Measurements from ENCODE around the gene NCK2.

The NCK2 gene

DNA sequence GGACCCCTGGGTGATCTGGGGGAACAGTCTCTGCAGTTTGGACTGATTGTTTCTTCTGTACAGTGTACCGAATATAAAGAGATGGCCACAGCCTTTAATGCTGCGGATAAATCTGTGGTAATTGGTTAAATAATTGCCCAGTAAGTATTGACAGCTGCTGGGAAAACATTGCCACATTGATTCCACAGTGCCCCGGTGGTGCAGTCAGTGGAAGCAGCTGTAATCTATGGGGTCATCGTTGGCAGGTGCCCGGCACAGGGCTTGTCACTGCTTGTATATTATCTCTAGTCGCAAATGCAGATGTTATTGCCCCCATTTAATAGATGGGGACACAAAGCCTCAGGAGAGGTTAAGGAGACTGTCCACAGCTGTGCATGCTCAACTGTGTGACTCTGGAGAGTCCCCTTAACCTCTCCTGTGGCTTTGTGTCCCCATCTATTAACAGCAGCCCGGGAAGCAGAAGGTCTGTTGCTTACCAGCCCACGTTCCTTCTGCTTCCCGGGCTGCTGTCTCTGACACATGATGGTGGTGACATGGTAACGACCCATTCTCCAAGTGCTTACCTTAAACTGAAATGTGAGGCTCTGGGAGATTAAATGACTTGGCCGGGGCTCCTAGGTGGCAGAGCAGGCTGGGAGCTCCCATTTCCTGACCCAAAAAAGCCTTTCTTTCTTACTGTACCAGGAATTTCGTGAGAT lies 76.9 kb downstream of the NCK2 start:
- no peak for DNase-seq

DNA sequence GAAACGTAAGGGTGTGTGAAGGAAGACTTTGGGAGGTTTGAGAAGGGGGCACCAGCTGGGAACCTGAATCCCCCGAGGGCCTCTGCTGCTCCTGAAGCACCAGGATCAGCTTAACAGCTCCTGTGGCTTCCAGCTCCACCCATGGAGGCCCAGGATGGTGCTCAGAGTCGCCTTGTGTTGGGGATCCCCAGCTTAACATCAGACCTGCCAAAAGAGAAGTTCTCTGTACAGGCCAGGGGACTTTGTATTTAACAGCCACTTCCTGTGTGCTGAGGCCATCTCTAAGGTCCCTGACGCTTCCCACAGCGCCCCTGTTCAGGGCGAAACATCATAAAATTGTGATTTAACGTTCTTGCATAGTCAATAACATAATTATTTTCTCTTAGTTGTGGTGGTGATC lies 77.5 kb downstream of the NCK2 start:
- DNase-seq = peak; percentile 33

DNA sequence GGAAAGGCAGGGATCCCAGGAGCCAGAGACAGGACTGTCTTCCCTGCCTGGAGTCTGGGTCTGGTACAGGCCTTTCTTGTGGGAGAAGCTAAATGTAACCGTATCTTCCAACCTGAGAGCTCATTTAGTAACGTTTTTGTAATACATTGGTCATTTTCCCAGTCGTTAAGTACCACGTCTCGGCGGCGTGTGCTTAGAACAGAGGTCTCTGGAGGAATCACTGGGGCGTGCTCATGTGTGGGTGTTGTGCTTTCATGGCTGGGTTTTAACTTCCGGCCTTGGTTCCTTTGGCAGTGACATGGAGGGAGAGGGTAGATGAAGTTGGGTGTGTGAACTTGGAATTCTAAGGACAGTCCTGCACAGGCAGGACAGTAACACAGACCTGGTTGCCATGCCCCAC lies 79.7 kb downstream of the NCK2 start:
- no peak for DNase-seq

DNA sequence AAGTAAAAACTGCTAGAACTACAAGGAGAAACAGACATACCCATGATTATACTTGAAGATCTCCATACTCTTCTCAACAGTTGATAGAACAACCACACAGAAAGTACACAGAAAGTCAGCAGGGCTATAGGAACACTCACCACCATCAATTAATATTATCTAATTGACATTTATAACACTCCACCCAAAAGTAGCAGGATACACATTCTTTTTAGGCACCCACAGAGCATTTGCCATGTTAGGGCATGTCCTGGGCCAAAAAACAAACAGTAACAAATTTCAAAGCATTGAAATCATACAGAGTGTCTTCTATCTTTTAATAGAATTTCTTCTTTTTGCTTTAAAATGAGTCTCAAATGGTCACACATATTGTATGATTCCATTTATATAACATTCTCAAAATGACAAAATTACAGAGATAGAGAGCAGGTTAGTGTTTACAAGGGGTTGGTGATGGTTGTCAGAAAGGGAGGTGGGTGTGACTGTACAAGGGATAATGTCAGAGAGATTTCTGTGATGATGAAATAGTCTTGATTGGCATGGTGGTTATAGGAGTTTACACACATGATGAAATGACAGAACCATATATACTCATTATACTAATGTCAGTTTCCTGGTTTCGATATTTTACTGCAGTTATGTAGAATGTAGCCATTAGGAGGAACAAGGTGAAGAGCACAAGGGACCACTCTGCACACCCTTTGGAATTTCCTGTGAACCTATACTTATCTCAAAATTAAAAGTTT lies 82.8 kb downstream of the NCK2 start:
- DNase-seq = peak; percentile 80

DNA sequence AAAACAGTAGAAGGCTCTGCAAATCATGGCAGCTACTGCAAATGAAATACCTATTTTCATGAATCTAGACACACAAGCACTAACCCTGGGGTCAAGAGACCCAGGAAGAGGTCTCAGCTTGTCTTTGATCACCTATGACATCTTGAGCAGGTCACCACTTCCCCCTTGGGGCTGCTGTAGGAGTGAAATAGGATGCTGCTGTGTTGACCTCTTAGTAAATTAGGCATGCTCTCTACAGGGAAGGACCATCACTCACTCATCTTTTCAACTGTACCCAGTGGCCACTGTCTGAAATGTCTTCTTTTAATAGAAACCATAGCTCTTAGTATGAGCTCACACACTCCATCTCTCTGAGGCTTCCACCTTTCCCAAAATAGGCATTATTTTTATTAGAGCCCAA lies 83.8 kb downstream of the NCK2 start:
- no peak for DNase-seq

DNA sequence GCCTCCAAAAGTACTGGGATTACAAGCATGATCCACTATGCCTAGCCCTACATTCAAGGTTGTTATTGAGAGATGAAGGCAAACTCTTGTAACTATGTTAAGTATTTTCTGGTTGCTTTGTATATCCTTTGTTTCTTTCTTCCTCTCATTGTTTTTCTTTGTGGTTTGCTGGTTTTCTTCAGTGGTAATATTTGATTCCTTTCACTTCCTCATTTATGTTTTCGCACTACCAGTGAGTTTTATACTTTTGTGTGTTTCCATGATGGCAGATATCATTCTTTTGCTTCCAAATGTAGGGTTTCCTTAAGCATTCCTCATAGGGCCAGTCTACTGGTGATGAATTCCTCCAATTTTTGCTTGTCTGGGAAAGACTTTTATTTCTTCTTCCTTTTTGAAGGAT lies 90.2 kb downstream of the NCK2 start:
- peak; percentile 22 for DNase-seq

DNA sequence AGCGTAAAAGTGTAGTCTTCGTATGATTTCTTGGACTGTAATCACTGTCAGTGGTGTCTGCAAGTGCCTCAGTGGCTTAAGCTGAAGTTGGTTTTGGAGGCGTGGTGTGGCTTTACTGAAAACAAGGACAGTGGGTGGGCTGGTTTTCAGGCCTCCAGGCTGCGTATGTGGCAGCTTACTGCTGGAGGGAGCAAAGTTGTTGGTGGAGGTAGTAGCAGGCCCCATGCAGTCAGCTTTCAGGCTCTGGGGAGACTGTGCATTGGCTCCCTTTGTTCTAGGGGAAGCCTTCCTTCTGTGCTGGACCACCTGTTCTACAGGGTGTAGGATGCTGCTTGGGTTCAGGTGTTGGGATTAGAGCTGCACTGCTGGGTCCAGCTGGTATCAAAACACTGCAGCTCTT lies 91.6 kb downstream of the NCK2 start:
- no peak for DNase-seq

DNA sequence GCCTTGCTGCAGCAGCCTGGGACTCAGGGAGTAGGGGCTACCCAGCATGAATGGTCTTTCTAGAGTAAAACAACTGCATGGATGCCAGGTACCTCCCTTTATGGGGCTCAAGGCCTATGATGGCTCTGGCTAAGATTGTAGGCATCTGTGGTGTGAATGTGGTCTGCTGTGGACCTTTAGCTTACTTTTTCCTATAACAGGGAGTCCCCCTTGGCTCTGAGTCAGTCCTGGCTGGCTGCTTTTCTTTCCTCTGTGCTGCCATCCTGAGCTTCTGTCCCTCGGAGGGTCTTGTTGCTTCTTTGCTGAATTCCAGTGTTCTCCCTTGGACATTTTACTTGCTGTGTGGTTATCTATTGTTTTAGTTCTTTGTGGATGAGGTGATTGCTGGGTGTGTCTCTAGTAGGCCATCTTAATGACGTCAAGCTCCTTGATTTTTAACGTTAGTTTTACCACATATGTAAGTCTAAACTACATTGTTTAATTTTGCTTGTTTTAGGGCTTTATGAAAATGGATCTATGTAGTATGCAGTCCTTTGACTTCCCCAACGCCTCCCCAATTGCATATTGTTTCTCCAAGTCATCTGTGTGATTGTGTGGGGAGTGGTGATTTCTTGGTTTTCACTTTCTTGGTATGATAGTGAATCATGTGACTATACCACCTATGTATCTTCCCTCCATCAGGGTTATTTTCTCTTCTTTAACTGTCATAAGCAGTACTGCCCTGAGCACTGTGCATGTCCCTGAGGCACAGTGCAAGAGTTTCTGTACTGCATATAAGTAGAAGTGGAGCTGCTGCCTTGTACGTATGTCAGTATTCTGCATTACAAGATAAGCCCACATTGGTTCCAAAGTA lies 92.4 kb downstream of the NCK2 start:
- no peak for DNase-seq

DNA sequence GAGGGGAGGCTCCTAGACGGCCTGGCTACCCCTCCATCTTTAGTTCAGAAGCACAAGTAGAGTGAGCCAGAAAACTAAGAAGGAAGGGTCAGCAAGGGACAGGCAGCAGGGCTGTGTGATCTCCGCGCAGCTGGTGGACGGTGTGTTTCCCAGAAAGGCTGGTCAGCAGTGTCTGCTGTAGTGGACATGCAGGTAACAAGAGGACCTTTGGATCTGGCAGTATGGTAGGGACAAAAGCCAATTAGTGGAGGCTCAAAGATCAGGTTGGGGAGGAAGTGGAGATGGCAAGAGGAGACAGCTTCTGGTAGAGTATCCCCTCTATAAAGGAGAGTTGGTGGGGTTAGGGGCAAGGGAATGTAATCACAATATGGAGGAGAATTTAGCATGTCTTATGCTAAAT lies 95.1 kb downstream of the NCK2 start:
- no peak for DNase-seq

DNA sequence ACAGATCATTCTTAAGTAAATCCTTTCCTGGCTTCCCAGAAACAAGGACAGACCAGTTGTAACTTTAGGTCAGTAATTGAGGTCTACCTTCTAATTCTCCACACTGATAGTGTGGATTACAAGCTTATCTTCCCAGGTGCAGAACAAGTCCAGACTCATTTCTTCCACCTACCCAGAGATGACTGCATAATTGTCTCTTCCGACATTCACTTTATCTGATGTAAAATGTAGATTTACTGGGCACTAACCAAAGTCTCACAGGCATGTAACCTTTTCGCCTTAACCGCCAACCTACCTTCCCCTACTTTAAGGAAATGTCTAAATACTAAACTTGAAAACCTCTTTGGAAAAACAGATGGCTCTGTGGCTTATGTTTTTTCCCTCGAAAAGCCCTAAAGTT lies 96.2 kb downstream of the NCK2 start:
- no peak for DNase-seq

DNA sequence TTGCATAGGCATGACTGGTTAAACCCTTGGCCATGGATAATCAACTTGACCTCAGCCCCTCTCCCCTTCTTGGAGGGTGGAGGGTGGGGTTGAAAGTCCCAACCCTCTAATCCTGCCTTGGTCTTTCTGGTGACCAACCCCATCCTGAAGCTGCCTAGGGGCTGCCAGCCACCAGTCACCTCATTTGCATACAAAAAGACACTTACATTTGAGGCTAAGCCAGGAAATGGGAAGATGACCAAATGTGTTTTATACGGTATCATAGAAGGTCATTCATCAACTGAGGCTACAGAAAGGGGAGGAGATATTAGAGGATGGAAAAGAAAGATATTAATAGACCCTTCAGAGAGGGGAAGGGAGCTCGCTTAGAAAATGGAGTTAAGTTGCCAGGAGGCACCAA lies 96.8 kb downstream of the NCK2 start:
- DNase-seq = no peak

DNA sequence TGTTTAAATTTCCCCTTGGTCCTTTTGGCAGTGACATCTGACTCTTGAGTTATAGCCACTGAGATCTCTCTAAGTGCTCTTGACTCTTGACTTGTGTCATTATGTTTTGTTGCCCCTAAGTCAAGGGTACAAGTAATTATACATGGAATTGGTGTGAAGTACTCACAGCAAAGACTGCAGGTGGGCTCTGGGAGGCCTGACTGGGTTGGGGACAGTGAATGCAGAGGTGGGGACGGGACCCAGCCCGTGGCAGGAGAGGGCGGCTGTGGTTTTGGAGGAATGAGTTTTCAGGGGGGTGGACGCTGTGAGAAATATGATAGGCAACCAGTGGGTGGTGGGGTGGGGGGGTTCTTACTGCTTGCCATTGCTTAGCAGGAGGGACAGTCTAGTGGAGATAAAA lies 97.8 kb downstream of the NCK2 start:
- DNase-seq = no peak

DNA sequence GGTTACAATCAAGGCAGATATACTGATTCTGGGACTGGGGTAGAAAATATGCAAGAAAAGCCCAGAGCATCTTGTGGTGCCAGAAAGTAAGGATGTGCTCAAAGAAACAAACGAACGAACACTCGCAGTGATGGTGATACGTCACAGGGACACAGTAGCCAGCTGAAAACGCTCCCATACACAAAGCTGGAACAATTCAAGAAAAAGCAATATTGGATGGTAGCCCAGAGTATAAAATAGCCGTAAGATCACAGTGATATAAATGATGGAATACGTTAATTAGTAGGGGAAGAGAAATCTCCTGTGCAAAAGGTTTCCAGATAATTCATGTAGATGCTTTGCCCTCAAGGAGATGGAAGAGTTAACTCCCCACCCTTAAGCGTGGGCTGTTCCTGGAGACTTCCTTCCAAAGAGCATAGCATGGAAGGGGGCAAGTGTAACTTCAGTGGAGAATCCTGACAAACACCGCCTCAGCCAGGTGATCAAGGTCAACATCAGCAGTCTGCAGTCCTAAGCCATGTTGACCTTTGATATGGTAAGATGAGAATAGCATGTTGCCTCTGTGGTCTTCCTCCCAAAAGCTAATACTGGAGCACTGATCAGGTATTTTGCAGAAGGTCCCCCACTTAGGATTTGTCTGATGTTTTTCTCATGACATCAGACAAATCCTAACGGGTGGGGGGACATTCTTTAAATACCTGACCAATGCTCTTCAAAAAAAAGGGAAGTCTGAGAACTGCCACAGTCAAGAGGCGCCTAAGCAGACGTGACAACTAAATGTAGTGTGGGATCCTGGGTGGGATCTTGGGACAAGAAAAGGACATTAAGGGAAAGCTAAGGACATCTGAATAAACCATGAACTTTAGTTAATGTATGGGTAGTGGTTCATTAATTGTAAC lies 99.0 kb downstream of the NCK2 start:
- no peak for DNase-seq

DNA sequence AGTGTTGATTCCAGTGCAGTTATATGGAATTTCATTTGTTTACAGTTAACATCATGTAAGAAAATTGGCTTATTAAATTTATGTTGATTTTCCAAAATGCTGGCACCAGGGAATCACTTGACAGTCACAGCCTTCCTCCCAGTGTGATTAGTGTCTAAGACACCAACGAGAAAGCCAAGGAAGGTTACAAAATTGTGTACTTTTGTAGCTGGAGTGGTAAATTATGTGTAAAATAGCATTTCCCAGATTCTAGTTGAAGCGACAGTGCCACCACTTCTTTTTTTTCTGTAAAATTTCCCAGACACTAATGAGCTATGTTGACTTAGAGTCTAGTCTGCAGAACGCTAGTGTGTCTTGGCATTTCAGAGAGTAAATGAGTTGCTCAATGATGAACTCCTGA lies 101.3 kb downstream of the NCK2 start:
- DNase-seq = no peak

DNA sequence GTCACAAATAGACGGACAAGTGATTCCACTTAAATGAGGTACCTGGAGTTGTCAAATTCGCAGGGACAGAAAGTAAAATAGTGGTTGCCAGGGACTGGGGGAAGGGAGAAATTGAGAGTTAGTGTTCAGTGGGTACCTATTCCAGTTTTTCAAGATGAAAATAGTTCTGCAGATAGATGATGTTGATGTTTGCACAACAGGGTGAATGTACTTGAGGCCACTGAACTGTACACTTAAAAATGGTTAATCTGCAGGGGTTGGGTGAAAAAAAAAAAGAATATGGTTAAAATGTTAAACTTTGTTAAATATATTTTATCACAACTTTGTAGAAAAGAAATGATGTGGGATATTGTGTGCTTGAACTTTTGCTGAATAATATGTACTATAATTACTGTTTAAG lies 102.3 kb downstream of the NCK2 start:
- no peak for DNase-seq

DNA sequence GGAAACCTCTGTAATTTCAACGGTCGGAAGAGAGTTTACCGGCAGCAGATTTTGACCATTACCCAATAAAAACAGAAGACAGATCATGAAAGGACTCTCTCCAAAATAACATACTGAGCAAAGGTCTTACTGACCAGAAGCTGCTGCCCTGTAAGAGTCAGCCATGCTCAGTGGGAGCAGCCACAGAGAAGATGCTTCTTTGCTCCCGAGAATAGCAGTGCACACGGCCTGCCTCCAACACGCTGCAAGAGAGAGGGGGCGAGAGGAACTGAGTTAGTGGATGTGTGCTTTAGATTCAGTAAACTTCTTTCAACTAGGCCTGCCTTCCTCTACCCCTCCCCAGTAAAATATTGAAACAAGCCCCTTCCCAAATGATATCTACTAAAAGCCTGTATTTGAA lies 103.7 kb downstream of the NCK2 start:
- DNase-seq = no peak

DNA sequence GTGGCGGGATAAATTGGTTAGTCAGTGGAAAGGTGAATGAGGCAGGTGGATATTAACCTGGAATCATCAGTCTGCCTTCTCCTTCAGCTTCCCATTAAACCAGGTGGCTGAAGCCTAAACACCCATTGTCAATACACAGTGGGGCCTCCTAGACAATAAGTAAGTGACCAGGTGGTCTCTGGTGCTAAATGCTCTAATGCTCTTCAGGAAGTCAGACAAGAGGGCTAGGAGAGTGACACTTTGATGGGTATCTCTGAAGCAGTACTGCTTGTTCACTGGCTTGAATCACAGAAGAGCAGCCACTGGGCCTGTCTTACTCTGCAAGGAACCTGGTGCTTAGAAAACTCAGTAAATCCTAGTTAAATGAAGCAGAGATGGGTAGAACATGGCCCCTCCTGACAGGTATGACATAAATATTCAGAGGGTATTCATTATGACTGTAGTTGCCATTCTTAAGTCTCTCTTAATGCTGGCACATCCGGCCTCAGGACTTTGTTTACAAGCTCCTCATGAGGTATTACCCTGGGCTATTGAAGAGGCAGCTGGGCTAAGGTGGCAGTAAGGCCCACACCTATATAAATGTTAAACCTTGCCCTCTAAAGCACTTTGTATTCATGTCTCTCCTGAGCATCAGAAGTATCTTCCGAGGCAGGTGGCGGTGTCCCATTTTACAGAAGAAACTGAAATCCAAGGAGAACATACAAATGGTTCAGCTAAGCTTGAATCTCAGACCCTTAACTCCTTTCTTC lies 104.9 kb downstream of the NCK2 start:
- DNase-seq = no peak

DNA sequence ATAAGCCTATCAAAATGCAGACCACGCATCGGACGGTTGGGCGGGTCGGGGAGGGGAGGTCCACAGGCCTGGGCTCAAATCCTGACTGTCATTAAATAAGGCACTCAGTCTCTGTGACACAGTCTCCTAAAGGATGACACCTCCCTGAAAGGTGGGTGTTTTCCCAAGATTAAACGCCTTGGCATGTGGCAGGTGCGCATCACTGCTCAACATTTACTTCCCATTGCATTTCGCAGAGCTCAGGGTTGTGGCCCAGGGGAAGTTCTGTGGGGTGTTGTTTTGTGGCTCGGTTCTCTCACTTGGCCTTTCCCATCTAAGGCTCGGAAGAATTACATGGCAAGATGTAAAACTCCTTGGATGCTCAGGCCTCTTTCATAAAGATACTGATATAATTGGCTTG lies 107.4 kb downstream of the NCK2 start:
- DNase-seq = no peak

DNA sequence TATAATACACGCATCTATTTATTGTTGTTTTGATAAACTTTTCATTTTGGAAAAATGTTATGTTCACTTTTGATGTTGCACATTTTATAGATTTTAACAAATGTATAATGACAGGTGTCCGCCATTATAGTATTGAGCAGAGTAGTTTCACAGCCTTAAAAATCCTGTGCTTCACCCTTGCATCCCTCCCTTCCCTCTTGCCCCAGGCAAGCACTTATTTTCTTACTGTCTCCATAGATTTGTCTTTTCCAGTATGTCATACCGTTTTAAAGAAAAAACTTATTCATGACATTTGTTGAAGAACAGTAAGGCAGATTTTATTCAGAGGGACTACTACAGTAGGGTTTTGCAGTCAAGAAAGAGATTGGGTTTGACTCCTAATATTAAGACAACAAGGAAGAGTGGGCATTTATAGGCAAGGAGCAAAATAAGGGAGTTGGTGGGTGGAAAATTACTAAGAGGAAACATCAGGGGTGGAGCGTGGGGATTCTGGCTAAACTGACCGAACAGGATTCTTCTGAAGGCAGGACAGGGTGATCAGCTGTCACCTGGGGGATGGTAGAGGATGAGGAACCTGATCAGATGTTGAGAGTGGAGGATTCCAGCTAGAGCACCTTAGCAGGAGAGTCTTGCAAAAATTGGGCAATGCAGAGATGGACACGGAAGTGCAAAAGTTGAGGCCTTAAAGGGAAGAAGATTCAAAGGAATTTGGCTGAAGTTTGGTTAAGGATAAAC lies 108.8 kb downstream of the NCK2 start:
- no peak for DNase-seq

DNA sequence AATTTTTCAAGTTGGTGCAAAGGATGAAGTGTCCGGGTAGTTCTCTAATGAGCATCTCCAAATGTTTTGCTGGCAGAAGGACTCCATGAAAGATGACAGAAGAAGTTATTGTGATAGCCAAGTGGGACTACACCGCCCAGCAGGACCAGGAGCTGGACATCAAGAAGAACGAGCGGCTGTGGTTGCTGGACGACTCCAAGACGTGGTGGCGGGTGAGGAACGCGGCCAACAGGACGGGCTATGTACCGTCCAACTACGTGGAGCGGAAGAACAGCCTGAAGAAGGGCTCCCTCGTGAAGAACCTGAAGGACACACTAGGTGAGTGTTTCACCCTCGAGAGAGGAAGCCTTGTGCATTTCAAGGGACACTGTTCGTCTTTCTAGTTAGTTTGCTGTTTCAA lies 110.3 kb downstream of the NCK2 start:
- no peak for DNase-seq

DNA sequence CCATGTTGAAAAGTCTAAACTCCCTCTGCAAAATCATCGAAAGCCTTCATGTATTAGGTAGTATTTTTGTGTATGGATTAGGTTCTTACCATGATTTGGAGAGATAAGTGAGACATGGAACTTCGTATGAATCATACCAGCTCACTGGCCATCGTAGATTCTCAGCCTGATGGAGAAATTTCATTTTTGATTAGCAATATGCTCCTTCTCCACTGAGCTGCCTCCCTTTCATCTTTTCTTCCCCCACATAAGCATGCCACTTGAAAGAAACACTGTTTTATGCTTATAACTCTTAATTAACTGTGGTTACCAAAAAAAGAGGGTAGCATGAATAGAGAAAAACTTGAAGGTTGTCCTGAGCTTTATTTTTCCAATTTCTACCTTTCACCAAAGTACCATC lies 111.9 kb downstream of the NCK2 start:
- no peak for DNase-seq
